HepG2 (cell line): ENCODE data around the gene COMMD7. TPM values are rescaled to one million over a fixed set of nuclear protein-coding genes. Genes with fewer than 3 reads are reported as not detected.

Experiments
- HNF4G ChIP-seq, 2 experiments: sonication (generic) in 1 of 2; formaldehyde crosslinking in 1 of 2; IDR thresholded peaks; 2 replicates each; pipeline versions ENCODE4 v1.4.0 to v1.6.1; 2011 to 2020; ENCODE audit warnings: borderline replicate concordance in 2 of 2, low read depth in 2 of 2, mild to moderate bottlenecking in 2 of 2, low read length in 1 of 2, missing genetic modification reagents in 1 of 2, moderate library complexity in 1 of 2
- HOXA3 ChIP-seq: sonication (generic); formaldehyde crosslinking; IDR thresholded peaks from 2 replicates; pipeline ENCODE4 v1.5.0; 2020; ENCODE audit warnings: missing genetic modification reagents
- JUN ChIP-seq: sonication (generic); formaldehyde crosslinking; IDR thresholded peaks from 2 replicates; pipeline ENCODE4 v1.4.0; 2020; ENCODE audit warnings: mild to moderate bottlenecking, missing genetic modification reagents
- MAZ ChIP-seq, 2 experiments: sonication (generic) in 1 of 2; formaldehyde crosslinking in 1 of 2; IDR thresholded peaks; 2 replicates each; pipeline versions ENCODE4 v1.5.0 to v1.6.1; 2012 to 2020; ENCODE audit warnings: low read depth in 2 of 2, mild to moderate bottlenecking in 2 of 2, borderline replicate concordance in 1 of 2, improper control_type of control experiment in 1 of 2, low read length in 1 of 2, missing genetic modification reagents in 1 of 2, moderate library complexity in 1 of 2
- NFE2 ChIP-seq: sonication (generic); formaldehyde crosslinking; IDR thresholded peaks from 2 replicates; pipeline ENCODE4 v1.4.0; 2020; ENCODE audit warnings: missing genetic modification reagents
- NFRKB ChIP-seq: fragments of 450-650 bp; IDR thresholded peaks from 2 replicates; pipeline ENCODE4 v1.6.1; 2017
- NR2F2 ChIP-seq: IDR thresholded peaks from 2 replicates; pipeline ENCODE4 v1.6.1; 2012; ENCODE audit warnings: low read depth, inconsistent platforms, borderline replicate concordance
- PHF8 ChIP-seq: sonication (generic); formaldehyde crosslinking; IDR thresholded peaks from 2 replicates; pipeline ENCODE4 v1.5.0; 2020; ENCODE audit warnings: missing genetic modification reagents
- RAD21 ChIP-seq: fragments of 450-650 bp; formaldehyde crosslinking; IDR thresholded peaks from 2 replicates; pipeline ENCODE4 v1.5.0; 2020; ENCODE audit warnings: mild to moderate bottlenecking
- SMAD3 ChIP-seq: sonication (generic); formaldehyde crosslinking; IDR thresholded peaks from 2 replicates; pipeline ENCODE4 v1.4.0; 2020; ENCODE audit warnings: missing genetic modification reagents
- SRSF9 ChIP-seq: fragments of 200-400 bp; formaldehyde crosslinking; IDR thresholded peaks from 2 replicates; pipeline ENCODE4 v1.6.1; 2018; ENCODE audit warnings: borderline replicate concordance, mild to moderate bottlenecking, low read depth, low read length; ENCODE audit not compliant: insufficient read depth, poor library complexity, severe bottlenecking
- TBX2 ChIP-seq: sonication (generic); formaldehyde crosslinking; IDR thresholded peaks from 2 replicates; pipeline ENCODE4 v1.5.0; 2020; ENCODE audit warnings: missing genetic modification reagents, mild to moderate bottlenecking, borderline replicate concordance
- TCF7L2 ChIP-seq: IDR thresholded peaks from 2 replicates; pipeline ENCODE4 v1.6.1; 2011; ENCODE audit warnings: mild to moderate bottlenecking, low read depth, low read length, moderate library complexity
- ZBTB21 ChIP-seq: sonication (generic); formaldehyde crosslinking; IDR thresholded peaks from 2 replicates; pipeline ENCODE4 v1.4.0; 2020; ENCODE audit warnings: missing genetic modification reagents
- ZFAT ChIP-seq: sonication (generic); formaldehyde crosslinking; conservative IDR thresholded peaks from 2 replicates; pipeline ENCODE4 v1.8.1; 2023; ENCODE audit warnings: missing genetic modification reagents, inconsistent platforms
- ZNF225 ChIP-seq: sonication (generic); formaldehyde crosslinking; IDR thresholded peaks from 2 replicates; pipeline ENCODE4 v1.4.0; 2020; ENCODE audit warnings: mild to moderate bottlenecking, missing genetic modification reagents
- ZNF501 ChIP-seq: sonication (generic); formaldehyde crosslinking; IDR thresholded peaks from 2 replicates; pipeline ENCODE4 v1.5.1; 2020; ENCODE audit warnings: mild to moderate bottlenecking, moderate library complexity, missing genetic modification reagents
- ZNF605 ChIP-seq: sonication (generic); formaldehyde crosslinking; IDR thresholded peaks from 2 replicates; pipeline ENCODE4 v1.8.0; 2022; ENCODE audit warnings: mild to moderate bottlenecking, missing genetic modification reagents
- ZNF776 ChIP-seq: sonication (generic); formaldehyde crosslinking; IDR thresholded peaks from 2 replicates; pipeline ENCODE4 v1.4.0; 2020; ENCODE audit warnings: mild to moderate bottlenecking, missing genetic modification reagents
- ZSCAN30 ChIP-seq: sonication (generic); formaldehyde crosslinking; IDR thresholded peaks from 2 replicates; pipeline ENCODE4 v1.5.0; 2020; ENCODE audit warnings: mild to moderate bottlenecking, missing genetic modification reagents
- polyA plus RNA-seq, 8 experiments: library from polyadenylated mRNA; depleted of rRNA in 3 of 8; stranded (reverse) in 7 of 8; unstranded in 1 of 8; fragments of >200 nt; fragmentation: Illumina TruSeq in 4 of 8; extraction: Trizol in 4 of 8; gene quantifications; 2 replicates each; pipeline versions ENCODE4 v1.2.1 to v1.2.3, GENCODE V29; 2011 to 2016; ENCODE audit warnings: low read depth in 4 of 8, missing spikeins in 1 of 8, mixed read lengths in 1 of 8; ENCODE audit not compliant: insufficient read depth in 1 of 8
- total RNA-seq, 5 experiments: library from RNA; depleted of rRNA; stranded (reverse); fragments of >200 nt; fragmentation: Illumina TruSeq; extraction: Trizol; gene quantifications; 2 replicates each; pipeline ENCODE4 v1.2.3, GENCODE V29; 2016; ENCODE audit warnings: low read depth in 1 of 5
- TF ChIP-seq, protein P1 (sequence below): sonication (generic); formaldehyde crosslinking; IDR thresholded peaks from 2 replicates; pipeline ENCODE4 v1.5.0; 2020; ENCODE audit warnings: mild to moderate bottlenecking, missing genetic modification reagents

COMMD7 gene
- total and polyA plus RNA-seq, 2 of the 13 experiments (the other 11 are each of a cell fraction or from before 2014, with no cell fraction given), result 42.1 to 53.3 TPM

DNA sequence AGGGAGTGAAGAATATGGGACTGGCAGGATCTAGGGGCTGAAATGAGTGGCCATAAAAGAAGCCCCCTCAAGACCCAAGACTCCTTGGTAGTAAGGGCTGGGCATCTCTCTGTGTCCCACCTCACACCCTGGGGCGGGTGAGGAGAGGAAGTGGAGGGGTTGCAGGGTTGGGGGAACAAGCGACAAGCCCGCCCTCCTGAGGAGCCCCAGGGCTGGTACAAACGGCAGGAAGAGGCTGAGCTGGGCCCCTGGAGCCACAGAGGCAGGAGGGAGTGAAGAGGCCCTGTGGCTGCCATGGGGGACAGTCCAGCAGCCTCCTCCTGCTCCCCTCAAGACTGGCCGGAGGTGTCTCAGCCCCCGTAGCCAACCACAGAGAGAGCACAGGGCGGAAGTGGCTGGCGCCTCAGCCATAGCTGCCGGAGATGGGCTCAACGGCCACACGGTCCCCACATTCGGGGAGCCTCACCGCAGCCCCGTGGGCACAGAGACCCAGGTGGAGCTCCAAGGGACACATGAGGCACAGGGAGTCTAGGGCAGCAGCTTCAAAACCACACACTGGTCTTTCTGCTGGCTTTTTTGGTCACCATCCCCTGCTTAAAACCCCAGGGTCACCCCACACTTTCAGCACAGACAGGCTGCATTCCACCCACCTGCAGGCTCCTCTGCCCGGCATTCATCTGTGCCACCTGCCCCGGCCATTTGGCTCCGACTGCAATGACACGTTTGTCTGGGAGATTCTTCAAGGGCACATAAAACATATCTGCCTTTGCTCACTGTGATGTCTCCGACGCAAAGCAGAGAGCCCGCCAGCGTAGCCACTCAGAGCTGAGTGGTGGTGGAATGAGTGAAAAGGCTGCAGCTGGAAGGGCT lies 70.0 kb downstream of the COMMD7 start (continued):
- peak; percentile 49; the same call in 1 of the 2 replicates for TF ChIP-seq ZNF776 (CRISPR knock-in tag)
- peak; percentile 30; the same call in 1 of the 2 replicates for TF ChIP-seq RAD21
- TF ChIP-seq NFE2 (CRISPR knock-in tag), result no peak
- TF ChIP-seq ZNF501 (CRISPR knock-in tag), result no peak
- 0 out of 2 replicates have a peak, but pooled peaks have one; percentile 9 for TF ChIP-seq TBX2
- TF ChIP-seq HOXA3 (CRISPR knock-in tag), result no peak; the same call in 1 of the 2 replicates
- TF ChIP-seq NFRKB, result no peak
- no peak for TF ChIP-seq ZNF605 (CRISPR knock-in tag)
- TF ChIP-seq, protein P1, sequence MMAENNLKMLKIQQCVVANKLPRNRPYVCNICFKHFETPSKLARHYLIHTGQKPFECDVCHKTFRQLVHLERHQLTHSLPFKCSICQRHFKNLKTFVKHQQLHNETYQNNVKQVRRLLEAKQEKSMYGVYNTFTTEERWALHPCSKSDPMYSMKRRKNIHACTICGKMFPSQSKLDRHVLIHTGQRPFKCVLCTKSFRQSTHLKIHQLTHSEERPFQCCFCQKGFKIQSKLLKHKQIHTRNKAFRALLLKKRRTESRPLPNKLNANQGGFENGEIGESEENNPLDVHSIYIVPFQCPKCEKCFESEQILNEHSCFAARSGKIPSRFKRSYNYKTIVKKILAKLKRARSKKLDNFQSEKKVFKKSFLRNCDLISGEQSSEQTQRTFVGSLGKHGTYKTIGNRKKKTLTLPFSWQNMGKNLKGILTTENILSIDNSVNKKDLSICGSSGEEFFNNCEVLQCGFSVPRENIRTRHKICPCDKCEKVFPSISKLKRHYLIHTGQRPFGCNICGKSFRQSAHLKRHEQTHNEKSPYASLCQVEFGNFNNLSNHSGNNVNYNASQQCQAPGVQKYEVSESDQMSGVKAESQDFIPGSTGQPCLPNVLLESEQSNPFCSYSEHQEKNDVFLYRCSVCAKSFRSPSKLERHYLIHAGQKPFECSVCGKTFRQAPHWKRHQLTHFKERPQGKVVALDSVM (CRISPR knock-in tag), result 0 out of 2 replicates have a peak, but pooled peaks have one; percentile 59
- no peak for TF ChIP-seq NR2F2
- no peak for TF ChIP-seq SRSF9
- TF ChIP-seq ZBTB21 (CRISPR knock-in tag), result no peak
- no peak for TF ChIP-seq SMAD3 (CRISPR knock-in tag)
- no peak for TF ChIP-seq ZSCAN30
- TF ChIP-seq HNF4G (IDR thresholded peaks at IDR 0.05; ENCODE audit: borderline replicate concordance, low read depth, low read length), result no peak
- TF ChIP-seq HNF4G (CRISPR knock-in tag; IDR thresholded peaks at IDR 0.05; ENCODE audit: borderline replicate concordance, low read depth), result 0 out of 2 replicates have a peak, but pooled peaks have one; percentile 14
- TF ChIP-seq ZFAT (CRISPR knock-in tag), result no peak
- 0 out of 2 replicates have a peak, but pooled peaks have one; percentile 40 for TF ChIP-seq JUN (CRISPR knock-in tag)
- peak; percentile 76; the same call in 1 of the 2 replicates for TF ChIP-seq ZNF225 (CRISPR knock-in tag)
- no peak for TF ChIP-seq TCF7L2
- 0 out of 2 replicates have a peak, but pooled peaks have one; percentile 14 for TF ChIP-seq MAZ (IDR thresholded peaks at IDR 0.05; ENCODE audit: borderline replicate concordance, low read depth, low read length)
- TF ChIP-seq MAZ (CRISPR knock-in tag; IDR thresholded peaks at IDR 0.05; ENCODE audit: low read depth), result 0 out of 2 replicates have a peak, but pooled peaks have one; percentile 17
- peak; percentile 64 for TF ChIP-seq PHF8 (CRISPR knock-in tag)
